Adipocyte (in vitro differentiated cells): ENCODE results near the gene SHC3.
"Not testable (repeated sequence)": the region's sequence is repeated elsewhere in the genome, so short reads cannot be mapped to it uniquely, and the experiment has no call there.

ENCODE experiments used
- DNase-seq: peaks from one replicate; pipeline ENCODE4 v3.0.0-alpha.2; 2015; ENCODE audit warnings: low read depth
- H3K27me3 ChIP-seq: replicated peaks from 2 replicates; pipeline ENCODE4 v1.7.0; 2013; ENCODE audit warnings: mild to moderate bottlenecking, low read length, moderate library complexity; ENCODE audit not compliant: control insufficient read depth, insufficient read depth
- H3K36me3 ChIP-seq: 2 replicates; pipeline ENCODE4 v1.7.0; 2013; ENCODE audit warnings: low read length, mild to moderate bottlenecking, moderate library complexity; ENCODE audit not compliant: control insufficient read depth, insufficient read depth, severe bottlenecking
- H3K4me1 ChIP-seq: 2 replicates; pipeline ENCODE4 v1.7.0; 2013; ENCODE audit warnings: mild to moderate bottlenecking, low read length, moderate library complexity; ENCODE audit not compliant: control insufficient read depth, insufficient read depth
- H3K4me3 ChIP-seq: 2 replicates; pipeline ENCODE4 v1.7.0; 2013; ENCODE audit warnings: mild to moderate bottlenecking, low read length, moderate library complexity
- H3K9ac ChIP-seq: 2 replicates; pipeline ENCODE4 v1.7.0; 2013; ENCODE audit warnings: mild to moderate bottlenecking, low read length, moderate library complexity
- H3K9me3 ChIP-seq: 2 replicates; pipeline ENCODE4 v1.7.0; 2013; ENCODE audit warnings: mild to moderate bottlenecking, low read length, moderate library complexity; ENCODE audit not compliant: control insufficient read depth

SHC3 gene

GRCh38 chr9:89212171-89212570, 33.6 kb upstream of the SHC3 start:
- no peak overlapping the region for H3K9ac ChIP-seq
- no peak overlapping the region for H3K4me3 ChIP-seq
- no peaks in the 10 kb centered on the region for H3K36me3 ChIP-seq
- H3K9me3 ChIP-seq, result peaks cover 4% of the 10 kb centered on the region
- H3K4me1 ChIP-seq, result no peaks in the 10 kb centered on the region
- H3K27me3 ChIP-seq, result no peaks in the 10 kb centered on the region
- no peak for DNase-seq

GRCh38 chr9:89209311-89209710, 30.7 kb upstream of the SHC3 start:
- H3K4me1 ChIP-seq, H3K4me3 ChIP-seq, H3K36me3 ChIP-seq, H3K9me3 ChIP-seq, H3K9ac ChIP-seq, DNase-seq, H3K27me3 ChIP-seq: not testable (repeated sequence)

- Histone ChIP-seq H3K36me3 (no peaks in the 10 kb centered on the region), H3K4me3 (no peak overlapping the region), H3K9me3 (no peaks in the 10 kb centered on the region), H3K27me3 (no peaks in the 10 kb centered on the region), H3K4me1 (no peaks in the 10 kb centered on the region), H3K9ac (no peak overlapping the region)
- no peak for DNase-seq
Observed at GRCh38 chr9:89207026-89207425, 28.4 kb upstream of the SHC3 start.

- no peak for DNase-seq
- Histone ChIP-seq H3K27me3 (no peaks in the 10 kb centered on the region), H3K4me3 (no peak overlapping the region)
Observed at GRCh38 chr9:89204801-89205200, 26.2 kb upstream of the SHC3 start.

GRCh38 chr9:89195131-89195797, 16.6 kb upstream of the SHC3 start:
- Histone ChIP-seq H3K9me3 (peaks cover 27% of the 10 kb centered on the region), H3K36me3 (no peaks in the 10 kb centered on the region), H3K9ac (no peak overlapping the region), H3K27me3 (no peaks in the 10 kb centered on the region), H3K4me1 (no peaks in the 10 kb centered on the region), H3K4me3 (no peak overlapping the region)
- DNase-seq, result no peak

More at GRCh38 chr9:89204801-89205200, 26.2 kb upstream of the SHC3 start:
- Histone ChIP-seq H3K9ac (no peak overlapping the region), H3K36me3 (no peaks in the 10 kb centered on the region), H3K4me1 (no peaks in the 10 kb centered on the region), H3K9me3 (no peaks in the 10 kb centered on the region)

- no peak overlapping the region for H3K9ac ChIP-seq
Observed at GRCh38 chr9:89194421-89195130, 16.0 kb upstream of the SHC3 start.

GRCh38 chr9:89191004-89191403, 12.4 kb upstream of the SHC3 start:
- Histone ChIP-seq H3K9me3 (peaks cover 12% of the 10 kb centered on the region), H3K4me1 (no peaks in the 10 kb centered on the region), H3K36me3 (no peaks in the 10 kb centered on the region), H3K9ac (no peak overlapping the region), H3K27me3 (no peaks in the 10 kb centered on the region), H3K4me3 (no peak overlapping the region)
- no peak for DNase-seq

More at GRCh38 chr9:89194421-89195130, 16.0 kb upstream of the SHC3 start:
- peaks cover 27% of the 10 kb centered on the region for H3K9me3 ChIP-seq
- H3K4me1 ChIP-seq, result no peaks in the 10 kb centered on the region
- no peak overlapping the region for H3K4me3 ChIP-seq
- no peak for DNase-seq
- H3K36me3 ChIP-seq, result no peaks in the 10 kb centered on the region
- no peaks in the 10 kb centered on the region for H3K27me3 ChIP-seq

- Histone ChIP-seq H3K4me3 (no peak overlapping the region), H3K9me3 (peaks cover 12% of the 10 kb centered on the region), H3K4me1 (no peaks in the 10 kb centered on the region), H3K9ac (no peak overlapping the region), H3K27me3 (no peaks in the 10 kb centered on the region), H3K36me3 (no peaks in the 10 kb centered on the region)
- no peak for DNase-seq
Observed at GRCh38 chr9:89189215-89189614, 10.6 kb upstream of the SHC3 start.

GRCh38 chr9:89187950-89188349, 9.3 kb upstream of the SHC3 start:
- no peaks in the 10 kb centered on the region for H3K27me3 ChIP-seq
- H3K36me3 ChIP-seq, result no peaks in the 10 kb centered on the region
- H3K9me3 ChIP-seq, result peaks cover 5% of the 10 kb centered on the region
- no peak overlapping the region for H3K4me3 ChIP-seq
- H3K9ac ChIP-seq, result no peak overlapping the region
- no peak for DNase-seq
- H3K4me1 ChIP-seq, result no peaks in the 10 kb centered on the region

GRCh38 chr9:89187541-89187940, 8.9 kb upstream of the SHC3 start:
- no peaks in the 10 kb centered on the region for H3K27me3 ChIP-seq
- no peak overlapping the region for H3K4me3 ChIP-seq
- no peaks in the 10 kb centered on the region for H3K4me1 ChIP-seq
- H3K36me3 ChIP-seq, result no peaks in the 10 kb centered on the region
- H3K9me3 ChIP-seq, result peaks cover under 1% of the 10 kb centered on the region
- no peak overlapping the region for H3K9ac ChIP-seq
- no peak for DNase-seq

GRCh38 chr9:89186960-89187359, 8.3 kb upstream of the SHC3 start:
- Histone ChIP-seq H3K36me3 (no peaks in the 10 kb centered on the region), H3K4me1 (no peaks in the 10 kb centered on the region), H3K4me3 (no peak overlapping the region), H3K9me3 (no peaks in the 10 kb centered on the region), H3K27me3 (no peaks in the 10 kb centered on the region), H3K9ac (no peak overlapping the region)
- DNase-seq, result no peak
